ENCODE data around the gene NDST4. TPM values are rescaled to one million over a fixed set of nuclear protein-coding genes. Genes with fewer than 3 reads are reported as not detected.

NDST4 gene
- total and polyA plus RNA-seq, 8 donors: 0.34 to 1.2 (median 0.74) TPM; not detected in 2

DNA sequence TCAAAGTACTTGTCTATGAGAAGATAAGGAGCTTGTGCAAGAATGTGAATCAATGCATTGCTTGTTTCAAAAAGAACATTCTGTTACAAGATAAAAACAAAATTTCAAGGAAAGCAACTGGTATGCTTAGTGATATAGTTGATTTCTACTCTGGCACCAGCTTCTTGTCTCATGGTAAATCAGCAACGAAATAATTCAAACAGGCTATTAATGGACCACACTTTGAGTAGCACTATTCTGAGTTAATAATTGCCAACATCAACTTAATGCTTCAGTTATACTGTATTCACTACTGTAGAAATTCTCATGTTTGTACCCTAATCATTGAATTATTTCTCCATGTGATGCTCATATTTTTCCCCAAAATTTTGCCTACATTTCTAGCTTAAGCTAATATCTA is 252.6 kb downstream of the NDST4 start:
- intact Hi-C loops (cut with DNase I): no loop called here
- DNase-seq (no peak), ATAC-seq (no peak)
- no peaks in the 10 kb centered on the region for H3K27me3 ChIP-seq
- no peaks in the 10 kb centered on the region for H3K36me3 ChIP-seq
- peaks cover 0 to 3% of the 10 kb centered on the region in 2 donors for H3K9me3 ChIP-seq
- no peaks in the 10 kb centered on the region for H3K4me1 ChIP-seq
- no peak overlapping the region for H3K27ac ChIP-seq
- no peak overlapping the region for H3K4me3 ChIP-seq
- TF ChIP-seq, protein P1, sequence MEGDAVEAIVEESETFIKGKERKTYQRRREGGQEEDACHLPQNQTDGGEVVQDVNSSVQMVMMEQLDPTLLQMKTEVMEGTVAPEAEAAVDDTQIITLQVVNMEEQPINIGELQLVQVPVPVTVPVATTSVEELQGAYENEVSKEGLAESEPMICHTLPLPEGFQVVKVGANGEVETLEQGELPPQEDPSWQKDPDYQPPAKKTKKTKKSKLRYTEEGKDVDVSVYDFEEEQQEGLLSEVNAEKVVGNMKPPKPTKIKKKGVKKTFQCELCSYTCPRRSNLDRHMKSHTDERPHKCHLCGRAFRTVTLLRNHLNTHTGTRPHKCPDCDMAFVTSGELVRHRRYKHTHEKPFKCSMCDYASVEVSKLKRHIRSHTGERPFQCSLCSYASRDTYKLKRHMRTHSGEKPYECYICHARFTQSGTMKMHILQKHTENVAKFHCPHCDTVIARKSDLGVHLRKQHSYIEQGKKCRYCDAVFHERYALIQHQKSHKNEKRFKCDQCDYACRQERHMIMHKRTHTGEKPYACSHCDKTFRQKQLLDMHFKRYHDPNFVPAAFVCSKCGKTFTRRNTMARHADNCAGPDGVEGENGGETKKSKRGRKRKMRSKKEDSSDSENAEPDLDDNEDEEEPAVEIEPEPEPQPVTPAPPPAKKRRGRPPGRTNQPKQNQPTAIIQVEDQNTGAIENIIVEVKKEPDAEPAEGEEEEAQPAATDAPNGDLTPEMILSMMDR (IDR thresholded peaks at IDR 0.05): no peak

DNA sequence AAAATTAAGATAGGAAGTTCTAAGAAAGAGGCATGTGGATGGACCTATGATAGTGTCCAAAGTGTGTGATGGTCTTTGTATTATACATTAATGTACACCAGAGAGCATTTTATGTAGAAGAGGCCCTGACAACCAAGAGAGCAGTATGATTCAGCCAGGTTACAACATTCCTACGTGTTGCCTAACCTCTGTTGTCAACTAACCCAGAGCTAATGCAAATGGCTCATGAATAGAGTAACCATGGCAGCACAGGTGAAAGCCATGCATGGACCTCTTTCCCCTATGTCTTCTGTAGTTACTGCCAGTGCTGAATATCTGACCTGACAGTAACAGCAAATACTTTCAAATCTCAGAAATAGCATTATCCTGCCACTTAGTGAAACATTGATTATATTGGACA is 255.6 kb downstream of the NDST4 start:
- H3K36me3 ChIP-seq: no peaks in the 10 kb centered on the region
- intact Hi-C loops (cut with DNase I): no loop called here
- TF ChIP-seq, protein P1 (IDR thresholded peaks at IDR 0.05): no peak
- H3K9me3 ChIP-seq: peaks cover 0 to 6% of the 10 kb centered on the region in 2 donors
- H3K4me1 ChIP-seq: no peaks in the 10 kb centered on the region
- H3K27me3 ChIP-seq: no peaks in the 10 kb centered on the region
- no peak overlapping the region for H3K4me3 ChIP-seq
- no peak for DNase-seq
- H3K27ac ChIP-seq: no peak overlapping the region
- no peak for ATAC-seq

DNA sequence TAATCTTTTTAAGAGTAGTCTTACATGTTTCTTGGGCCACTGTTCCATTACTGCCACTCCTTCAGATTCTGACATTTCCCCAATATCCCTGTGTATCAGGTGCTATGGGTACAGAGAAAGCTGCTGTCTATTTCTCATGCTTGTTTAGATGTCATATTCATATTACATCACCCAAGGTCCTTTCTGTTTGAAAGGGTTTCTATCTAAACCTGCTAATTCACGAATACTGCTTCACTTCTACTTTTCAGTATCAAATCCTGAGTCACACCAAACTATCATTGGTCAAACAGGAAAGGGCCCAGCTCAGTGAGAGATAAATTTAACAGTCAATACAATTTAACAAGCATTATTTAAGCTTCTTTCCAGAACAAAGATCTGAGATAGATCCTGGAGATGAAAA is 273.4 kb downstream of the NDST4 start:
- no peak for ATAC-seq
- TF ChIP-seq, protein P1 (IDR thresholded peaks at IDR 0.05): no peak

DNA sequence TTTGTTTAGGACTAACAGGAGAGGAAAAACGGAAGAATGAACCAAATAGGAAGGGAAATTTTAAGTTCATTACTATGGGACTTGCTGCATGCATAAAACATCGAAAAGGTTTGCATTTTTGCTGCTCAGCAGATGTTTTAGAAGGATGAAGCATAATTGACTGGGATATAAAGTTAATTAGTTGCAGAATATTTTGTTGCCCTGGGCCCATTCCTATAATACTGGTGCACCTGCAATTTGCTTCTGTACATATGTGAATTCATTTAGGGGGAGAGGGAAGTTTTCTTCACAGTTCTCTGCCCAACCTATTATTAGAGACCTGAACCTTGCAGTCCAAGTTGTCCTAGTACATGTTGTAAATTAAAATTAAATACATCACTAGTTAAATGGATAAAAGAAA is 282.8 kb downstream of the NDST4 start:
- intact Hi-C loops (cut with DNase I): no loop called here

More for the DNA sequence above, 273.4 kb downstream of the NDST4 start:
- Histone ChIP-seq H3K4me1 (no peaks in the 10 kb centered on the region), H3K27me3 (no peaks in the 10 kb centered on the region), H3K4me3 (no peak overlapping the region), H3K27ac (no peak overlapping the region), H3K9me3 (no peaks in the 10 kb centered on the region), H3K36me3 (no peaks in the 10 kb centered on the region)
- intact Hi-C loops (cut with DNase I): no loop called here
- DNase-seq: no peak

DNA sequence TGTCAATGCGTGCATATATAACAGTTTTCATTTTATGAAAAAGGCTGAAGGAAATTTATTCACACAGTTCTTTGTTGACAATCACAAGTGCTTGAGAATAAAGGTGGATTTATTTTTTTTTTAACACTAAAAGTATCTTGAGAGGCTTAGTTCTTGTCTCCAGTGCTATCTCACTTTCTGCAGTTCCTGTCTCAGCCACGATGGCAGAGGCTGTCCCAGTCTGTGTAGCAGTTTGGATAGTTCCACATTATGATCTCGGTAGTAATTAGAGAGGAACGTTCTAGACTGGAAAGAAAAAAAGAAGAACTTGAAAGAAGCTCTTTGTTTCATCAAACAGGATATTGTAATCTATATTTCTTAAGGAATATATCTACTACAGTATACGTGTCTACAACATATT is 285.8 kb downstream of the NDST4 start:
- H3K4me3 ChIP-seq: no peak overlapping the region
- no peaks in the 10 kb centered on the region for H3K4me1 ChIP-seq
- DNase-seq (no peak), ATAC-seq (no peak)
- no peaks in the 10 kb centered on the region for H3K27me3 ChIP-seq
- TF ChIP-seq, protein P1 (IDR thresholded peaks at IDR 0.05): no peak
- H3K36me3 ChIP-seq: no peaks in the 10 kb centered on the region
- intact Hi-C loops (cut with DNase I): no loop called here
- H3K27ac ChIP-seq: no peak overlapping the region
- H3K9me3 ChIP-seq: no peaks in the 10 kb centered on the region

More for the DNA sequence above, 282.8 kb downstream of the NDST4 start:
- H3K9me3 ChIP-seq: no peaks in the 10 kb centered on the region
- H3K27ac ChIP-seq: no peak overlapping the region
- no peaks in the 10 kb centered on the region for H3K27me3 ChIP-seq
- no peaks in the 10 kb centered on the region for H3K4me1 ChIP-seq
- TF ChIP-seq, protein P1 (IDR thresholded peaks at IDR 0.05): no peak
- no peaks in the 10 kb centered on the region for H3K36me3 ChIP-seq
- no peak for ATAC-seq
- no peak overlapping the region for H3K4me3 ChIP-seq
- no peak for DNase-seq
